ENCODE results near the gene ZC3H12A. TPM values are rescaled to one million over a fixed set of nuclear protein-coding genes. Genes with fewer than 3 reads are reported as not detected.

The ZC3H12A gene
- total RNA-seq, 2 donors from 2014 or later: 33.5 to 46.1 TPM

Other genes starting within 250 kb of the ZC3H12A start
- gene MEAF6, start 40.2 kb downstream of the ZC3H12A start, total RNA-seq: 100 to 1,000 TPM; 105 to 108 TPM
- 10 to 100 TPM; 26.5 to 29.1 TPM for gene SNIP1, start 79.7 kb downstream of the ZC3H12A start, total RNA-seq
- under 1 TPM; 0.41 to 0.81 TPM for gene DNALI1, start 82.4 kb downstream of the ZC3H12A start, total RNA-seq
- gene GNL2, start 121.4 kb downstream of the ZC3H12A start, total RNA-seq: 10 to 100 TPM; 47.3 to 52.9 TPM
- gene RSPO1, start 160.3 kb downstream of the ZC3H12A start, total RNA-seq: not detected
- 10 to 100 TPM; 65.8 to 94.0 TPM for gene CDCA8, start 217.9 kb downstream of the ZC3H12A start, total RNA-seq